HL-60 (cell line): Measurements from ENCODE around the gene GALNT17.

Experiments used
- GABPA ChIP-seq: IDR thresholded peaks from 2 replicates; pipeline ENCODE4 v1.6.1; 2012; ENCODE audit warnings: low read depth
- TF ChIP-seq, protein P1 (sequence below): IDR thresholded peaks from one replicate; pipeline ENCODE4 v1.5.1; 2011; ENCODE audit warnings: low read length, control low read depth, inconsistent platforms; ENCODE audit not compliant: insufficient read depth

DNA sequence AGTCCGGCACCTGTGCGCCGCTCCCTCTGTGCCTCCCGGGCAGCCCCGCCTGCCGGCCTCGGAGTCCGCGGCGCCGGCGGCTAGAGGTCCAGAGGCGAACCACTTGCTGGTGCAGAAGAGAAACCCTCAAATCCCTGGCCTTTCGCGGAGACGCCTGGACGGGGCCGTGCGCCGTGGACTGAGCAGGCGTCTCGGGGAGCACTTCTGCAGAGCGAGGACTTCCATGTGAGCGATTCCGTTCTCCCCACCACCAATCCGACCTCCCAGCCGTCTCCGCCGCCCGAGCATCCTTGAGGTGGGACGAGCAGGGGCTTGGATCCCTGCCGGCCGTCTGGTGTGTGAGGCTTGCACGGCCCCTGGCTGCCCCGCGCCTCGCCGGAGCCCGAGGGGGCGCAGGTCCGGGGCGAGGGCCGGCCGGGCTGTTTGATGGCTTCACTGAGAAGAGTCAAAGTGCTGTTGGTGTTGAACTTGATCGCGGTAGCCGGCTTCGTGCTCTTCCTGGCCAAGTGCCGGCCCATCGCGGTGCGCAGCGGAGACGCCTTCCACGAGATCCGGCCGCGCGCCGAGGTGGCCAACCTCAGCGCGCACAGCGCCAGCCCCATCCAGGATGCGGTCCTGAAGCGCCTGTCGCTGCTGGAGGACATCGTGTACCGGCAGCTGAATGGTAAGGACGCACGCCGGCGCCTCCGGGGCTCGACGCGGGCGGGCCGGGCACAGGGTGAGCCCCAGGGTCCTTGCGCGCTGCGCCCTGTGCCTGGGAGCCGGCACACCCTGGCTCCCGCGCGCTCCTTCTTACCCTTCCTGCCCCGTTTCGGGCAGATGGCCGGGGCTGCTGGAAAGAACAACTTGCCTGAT lies 660 bp downstream of the GALNT17 start:
- TF ChIP-seq, protein P1, sequence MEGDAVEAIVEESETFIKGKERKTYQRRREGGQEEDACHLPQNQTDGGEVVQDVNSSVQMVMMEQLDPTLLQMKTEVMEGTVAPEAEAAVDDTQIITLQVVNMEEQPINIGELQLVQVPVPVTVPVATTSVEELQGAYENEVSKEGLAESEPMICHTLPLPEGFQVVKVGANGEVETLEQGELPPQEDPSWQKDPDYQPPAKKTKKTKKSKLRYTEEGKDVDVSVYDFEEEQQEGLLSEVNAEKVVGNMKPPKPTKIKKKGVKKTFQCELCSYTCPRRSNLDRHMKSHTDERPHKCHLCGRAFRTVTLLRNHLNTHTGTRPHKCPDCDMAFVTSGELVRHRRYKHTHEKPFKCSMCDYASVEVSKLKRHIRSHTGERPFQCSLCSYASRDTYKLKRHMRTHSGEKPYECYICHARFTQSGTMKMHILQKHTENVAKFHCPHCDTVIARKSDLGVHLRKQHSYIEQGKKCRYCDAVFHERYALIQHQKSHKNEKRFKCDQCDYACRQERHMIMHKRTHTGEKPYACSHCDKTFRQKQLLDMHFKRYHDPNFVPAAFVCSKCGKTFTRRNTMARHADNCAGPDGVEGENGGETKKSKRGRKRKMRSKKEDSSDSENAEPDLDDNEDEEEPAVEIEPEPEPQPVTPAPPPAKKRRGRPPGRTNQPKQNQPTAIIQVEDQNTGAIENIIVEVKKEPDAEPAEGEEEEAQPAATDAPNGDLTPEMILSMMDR = no peak
- TF ChIP-seq GABPA = no peak
